Astrocyte of the spinal cord (primary cell): ENCODE results near the gene ZNF628.
A peak's percentile ranks its signal among the peaks of the same experiment; 100 is the strongest.

ENCODE experiments used
- DNase-seq: peaks from one replicate; pipeline ENCODE4 v3.0.0; 2011; ENCODE audit warnings: low read depth, low spot score
- H3K4me3 ChIP-seq: 2 replicates; pipeline ENCODE4 v1.5.1; 2011; ENCODE audit warnings: low read depth, mild to moderate bottlenecking, low read length, moderate library complexity
- CTCF ChIP-seq: IDR thresholded peaks from 2 replicates; pipeline ENCODE4 v1.5.1; 2012; ENCODE audit warnings: low read depth, mild to moderate bottlenecking, low read length, inconsistent platforms
- in situ Hi-C: cut with HindIII; loops from 2 replicates; pipeline ENCODE4 v1.10.0; 2017; ENCODE audit warnings: low sequenced_read_pairs

The ZNF628 gene

GRCh38 chr19:55449469-55449868, 26.9 kb upstream of the ZNF628 start:
- TF ChIP-seq CTCF: no peak
- no peak for DNase-seq
- in situ Hi-C loops: no loop called here
- no peak overlapping the region for H3K4me3 ChIP-seq

- no peak for DNase-seq
- no peak overlapping the region for H3K4me3 ChIP-seq
- in situ Hi-C loops: no loop called here
- TF ChIP-seq CTCF: no peak
Measured at GRCh38 chr19:55451163-55451964, 25.1 kb upstream of the ZNF628 start.

GRCh38 chr19:55451965-55452748, 24.3 kb upstream of the ZNF628 start:
- no peak overlapping the region for H3K4me3 ChIP-seq
- no peak for DNase-seq

GRCh38 chr19:55452749-55453346, 23.6 kb upstream of the ZNF628 start:
- no peak overlapping the region for H3K4me3 ChIP-seq
- no peak for TF ChIP-seq CTCF
- DNase-seq: peak; percentile 83
- in situ Hi-C loops: no loop called here

More at GRCh38 chr19:55451965-55452748, 24.3 kb upstream of the ZNF628 start:
- in situ Hi-C loops: no loop called here
- TF ChIP-seq CTCF: no peak

- no peak overlapping the region for H3K4me3 ChIP-seq
- no peak for TF ChIP-seq CTCF
- no peak for DNase-seq
- in situ Hi-C loops: no loop called here
Measured at GRCh38 chr19:55453511-55454260, 22.7 kb upstream of the ZNF628 start.

GRCh38 chr19:55454787-55455243, 21.6 kb upstream of the ZNF628 start:
- DNase-seq: no peak
- in situ Hi-C loops: no loop called here
- TF ChIP-seq CTCF: peak; percentile 87
- no peak overlapping the region for H3K4me3 ChIP-seq
